ENCODE results near the gene COL26A1.

COL26A1 gene

DNA sequence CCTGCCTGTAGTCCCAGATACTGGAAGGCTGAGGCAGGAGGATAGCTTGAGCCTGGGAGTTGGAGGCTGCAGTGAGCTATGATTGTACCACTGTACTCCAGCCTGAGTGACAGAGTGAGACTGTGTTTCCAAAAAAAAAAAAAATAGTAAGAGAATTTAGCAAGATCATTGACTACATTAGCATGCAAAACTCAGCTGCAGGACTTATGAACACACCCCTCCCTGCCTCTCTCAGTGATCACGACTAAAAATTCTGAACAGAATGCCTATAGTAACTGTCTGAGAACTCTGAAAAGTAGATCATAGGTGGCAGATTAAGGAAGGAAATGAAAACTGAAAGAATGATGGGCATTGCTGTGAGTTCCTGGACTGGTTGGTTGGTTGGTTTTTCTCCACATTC lies 215.9 kb downstream of the COL26A1 start:
- DNase-seq = no peak

DNA sequence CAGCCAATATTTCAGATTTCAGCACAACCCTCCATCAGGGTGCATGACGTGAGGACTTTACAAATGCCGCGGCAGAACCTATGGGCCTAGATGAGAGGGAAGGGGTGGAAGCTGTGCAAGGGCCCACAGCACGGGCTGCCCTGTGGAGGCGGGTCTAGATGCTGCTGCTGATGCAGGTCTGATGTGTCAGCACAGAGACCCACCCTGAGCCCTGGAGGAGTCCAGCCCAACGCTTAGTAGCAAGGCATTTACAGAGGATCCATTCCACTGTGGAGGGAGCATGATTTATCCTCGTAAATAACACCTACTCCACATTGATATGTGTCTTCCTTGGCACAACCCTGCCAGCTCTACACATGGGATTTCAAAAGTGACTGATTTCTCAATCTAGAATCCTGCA lies 217.9 kb downstream of the COL26A1 start:
- DNase-seq = no peak

DNA sequence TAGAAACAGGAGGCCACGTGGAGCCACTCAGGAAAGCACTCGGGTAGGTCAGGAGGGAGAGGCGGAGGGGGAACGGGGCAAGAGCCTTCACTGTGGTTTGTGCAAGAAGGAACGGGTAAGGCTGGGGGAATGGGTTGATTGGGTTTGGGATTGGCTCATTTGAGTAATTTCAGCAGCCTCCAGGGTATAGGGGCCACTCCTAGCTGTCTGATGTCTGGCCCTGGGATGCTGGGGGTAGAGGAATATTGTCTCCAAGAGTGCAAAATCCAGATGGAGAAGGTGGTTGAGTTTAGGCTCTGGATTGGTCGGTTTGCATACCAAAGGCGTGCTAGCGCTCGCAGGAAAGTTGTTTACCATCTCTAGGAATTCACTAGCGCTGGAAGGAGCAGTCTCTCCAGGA lies 219.2 kb downstream of the COL26A1 start:
- no peak for DNase-seq

DNA sequence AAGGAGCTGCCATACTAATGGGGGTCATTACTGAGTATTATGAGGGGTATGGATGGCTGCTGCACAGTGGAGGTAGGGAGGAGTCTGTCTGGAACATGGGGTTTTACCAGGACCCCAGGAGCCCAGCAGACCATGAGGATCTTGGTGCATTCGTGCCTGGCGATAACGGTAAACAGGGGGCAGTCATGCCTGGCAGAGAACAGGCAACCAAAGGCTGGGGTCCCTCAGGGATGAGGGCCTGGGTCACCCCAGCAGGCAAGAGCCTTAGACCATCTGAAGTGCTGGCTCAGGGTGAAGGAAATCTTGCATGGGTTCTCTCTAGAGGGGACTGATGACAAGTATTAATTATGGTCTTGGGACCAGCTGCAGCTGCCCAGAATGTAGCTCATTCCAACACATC lies 220.3 kb downstream of the COL26A1 start:
- no peak for DNase-seq

DNA sequence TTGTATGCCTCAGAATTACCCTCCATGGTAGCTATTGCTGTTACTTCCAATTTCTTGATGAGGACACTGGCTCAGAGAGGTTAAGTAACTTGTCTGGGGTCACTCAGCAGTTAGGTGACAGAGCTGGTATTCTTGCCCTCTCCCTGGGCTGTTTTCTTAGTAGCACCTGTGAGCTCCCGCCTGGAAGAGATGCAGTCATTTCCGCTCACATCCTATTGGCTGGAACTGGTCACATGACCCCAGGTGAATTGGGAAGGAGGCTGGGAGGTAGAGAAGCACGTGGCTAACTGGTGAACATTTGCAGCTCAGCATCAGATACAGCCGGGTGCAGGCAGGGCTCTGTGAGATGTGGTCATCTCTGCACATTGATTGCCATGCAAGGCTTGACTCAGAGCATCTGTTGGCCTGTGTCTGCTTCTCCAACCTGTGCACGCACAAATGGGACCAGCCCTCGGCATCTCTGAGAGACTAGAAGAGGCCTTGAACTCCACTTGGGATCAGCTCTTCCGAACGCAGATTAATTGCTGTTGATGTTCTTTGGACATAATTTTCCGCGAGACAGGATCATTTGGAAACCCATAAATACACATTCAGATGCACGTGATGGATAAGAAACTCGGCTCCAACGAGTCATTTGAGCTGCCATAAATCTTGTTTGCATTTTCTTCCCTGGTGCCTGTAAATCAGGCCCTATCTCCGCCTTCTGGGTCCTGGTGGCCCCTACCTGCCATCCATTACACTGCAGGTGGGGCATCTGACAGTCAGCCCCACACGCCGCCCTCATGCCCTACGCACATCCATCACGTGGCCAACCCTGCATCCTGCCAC lies 223.6 kb downstream of the COL26A1 start:
- DNase-seq = no peak

DNA sequence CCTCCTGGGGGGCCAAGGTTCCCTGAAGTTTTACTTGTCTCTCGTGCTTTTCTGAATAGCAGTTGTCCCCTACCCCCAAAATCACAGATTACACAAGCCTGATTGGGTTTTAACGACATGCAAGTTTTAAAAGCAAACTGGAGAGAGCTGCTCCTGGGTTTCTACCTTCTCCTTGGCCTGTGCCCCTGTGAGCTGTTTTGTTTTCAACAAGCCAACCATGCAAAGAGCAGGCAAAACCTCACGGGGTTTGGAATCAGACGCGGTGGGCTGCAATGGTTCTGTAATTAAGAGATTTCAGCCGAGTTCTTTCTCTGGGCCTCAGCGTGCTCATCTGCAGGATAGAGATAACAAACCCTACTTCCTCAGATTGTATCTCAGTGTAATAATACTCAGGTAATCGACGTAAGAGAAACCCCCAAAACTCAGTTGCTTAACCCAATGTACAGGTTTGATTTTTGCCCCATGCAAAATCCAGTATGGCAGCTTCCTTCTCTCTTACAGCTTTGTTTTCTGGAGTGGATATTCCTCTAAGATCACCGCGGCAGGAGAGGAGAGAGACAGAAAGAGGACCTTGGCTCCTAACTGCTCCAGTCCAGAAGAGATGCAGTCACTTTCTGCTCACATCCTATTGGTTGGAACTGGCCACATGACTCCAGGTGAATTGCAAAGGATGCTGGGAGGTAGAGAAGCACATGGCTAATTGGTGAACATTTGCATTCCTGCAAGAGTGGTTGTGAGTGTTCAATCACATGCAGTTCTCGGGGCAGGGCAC lies 224.4 kb downstream of the COL26A1 start:
- DNase-seq = no peak

DNA sequence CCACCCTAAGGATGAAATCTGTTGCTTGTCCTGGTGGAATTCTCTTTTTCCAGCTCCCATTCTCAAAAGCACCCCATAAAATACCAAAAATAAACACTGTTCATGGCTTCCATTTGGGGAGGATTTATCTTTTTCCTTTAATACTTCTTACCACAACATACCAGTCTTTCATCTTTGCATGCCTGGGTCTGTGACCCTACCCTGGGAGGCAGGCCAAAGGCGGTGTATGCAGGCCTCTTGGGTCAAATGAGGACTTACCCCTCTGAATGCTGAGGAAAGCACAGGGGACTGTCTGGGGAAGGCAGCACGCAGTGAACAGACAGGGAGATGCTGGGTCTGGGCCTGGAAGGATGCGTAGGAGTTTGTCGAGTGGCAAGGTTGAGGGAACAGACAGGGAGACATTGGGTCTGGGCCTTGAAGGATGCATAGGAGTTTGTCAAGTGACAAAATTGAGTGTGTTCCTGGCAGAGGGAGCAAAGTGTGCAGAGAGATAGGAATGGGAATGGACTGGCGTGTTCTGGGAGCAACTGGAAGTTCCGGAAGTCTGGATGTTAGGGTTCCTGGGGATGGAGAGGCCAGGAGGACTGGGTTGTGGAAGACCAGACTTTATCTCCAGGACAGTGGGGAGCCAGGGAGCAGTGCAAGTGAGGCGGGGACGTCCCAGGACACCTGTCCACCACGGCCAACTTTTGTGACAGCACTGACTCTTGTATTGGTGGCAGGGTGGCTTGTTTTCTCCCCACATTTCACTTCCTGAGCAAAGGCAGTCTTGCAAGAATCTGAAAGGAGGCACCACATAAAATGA lies 225.7 kb downstream of the COL26A1 start:
- no peak for DNase-seq

DNA sequence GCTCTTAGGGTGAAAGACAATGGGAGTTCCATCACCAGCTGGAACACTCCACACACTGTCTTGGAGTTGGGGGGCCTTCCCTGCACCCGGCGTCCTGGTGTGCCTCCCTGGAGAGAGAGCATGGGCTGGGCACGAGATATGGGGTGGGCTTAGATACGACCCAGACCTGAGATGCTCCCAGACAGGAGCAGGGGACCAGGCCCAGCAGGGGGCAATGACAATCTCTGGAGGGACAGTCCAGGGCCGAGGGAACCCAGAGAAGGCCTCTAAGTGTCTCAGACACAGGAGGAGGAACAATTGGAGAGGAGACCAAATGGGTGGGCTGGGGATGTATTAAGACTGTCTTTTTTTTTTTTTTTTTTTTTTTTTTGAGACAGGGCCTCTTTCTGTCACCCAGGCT lies 226.4 kb downstream of the COL26A1 start:
- no peak for DNase-seq

DNA sequence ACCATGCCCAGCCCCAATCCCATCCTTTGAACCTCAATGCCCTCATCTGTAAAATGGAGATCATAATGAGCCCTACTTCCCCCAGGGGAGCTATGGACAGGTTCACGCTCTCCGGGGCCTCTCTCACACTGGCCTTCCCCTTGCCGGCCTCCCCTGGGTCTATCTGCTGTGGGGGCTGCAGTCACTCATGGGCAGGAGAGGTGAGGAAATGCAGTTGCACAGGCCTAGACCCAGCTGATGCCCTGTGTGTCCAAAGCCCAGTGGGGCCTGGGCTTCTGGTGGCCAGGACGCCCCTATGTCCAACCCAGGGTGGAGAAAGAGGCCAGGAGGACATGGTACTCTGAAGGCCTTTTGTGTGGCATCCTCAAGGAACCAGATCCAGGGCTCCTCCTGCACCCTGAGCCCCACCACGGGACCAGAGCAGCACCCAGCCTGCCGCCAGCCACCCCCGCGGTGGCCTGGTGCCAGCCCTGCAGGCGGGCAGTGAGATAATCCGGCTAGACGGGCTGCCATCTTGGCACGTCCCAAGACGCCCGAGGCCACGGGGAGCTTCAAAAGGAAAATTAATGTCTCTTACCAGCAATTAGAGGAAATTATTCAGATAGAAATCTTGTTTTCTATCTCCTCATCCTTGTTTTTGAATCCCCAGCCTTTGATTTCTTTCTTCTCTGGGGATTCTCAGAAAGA lies 227.4 kb downstream of the COL26A1 start:
- DNase-seq = no peak

DNA sequence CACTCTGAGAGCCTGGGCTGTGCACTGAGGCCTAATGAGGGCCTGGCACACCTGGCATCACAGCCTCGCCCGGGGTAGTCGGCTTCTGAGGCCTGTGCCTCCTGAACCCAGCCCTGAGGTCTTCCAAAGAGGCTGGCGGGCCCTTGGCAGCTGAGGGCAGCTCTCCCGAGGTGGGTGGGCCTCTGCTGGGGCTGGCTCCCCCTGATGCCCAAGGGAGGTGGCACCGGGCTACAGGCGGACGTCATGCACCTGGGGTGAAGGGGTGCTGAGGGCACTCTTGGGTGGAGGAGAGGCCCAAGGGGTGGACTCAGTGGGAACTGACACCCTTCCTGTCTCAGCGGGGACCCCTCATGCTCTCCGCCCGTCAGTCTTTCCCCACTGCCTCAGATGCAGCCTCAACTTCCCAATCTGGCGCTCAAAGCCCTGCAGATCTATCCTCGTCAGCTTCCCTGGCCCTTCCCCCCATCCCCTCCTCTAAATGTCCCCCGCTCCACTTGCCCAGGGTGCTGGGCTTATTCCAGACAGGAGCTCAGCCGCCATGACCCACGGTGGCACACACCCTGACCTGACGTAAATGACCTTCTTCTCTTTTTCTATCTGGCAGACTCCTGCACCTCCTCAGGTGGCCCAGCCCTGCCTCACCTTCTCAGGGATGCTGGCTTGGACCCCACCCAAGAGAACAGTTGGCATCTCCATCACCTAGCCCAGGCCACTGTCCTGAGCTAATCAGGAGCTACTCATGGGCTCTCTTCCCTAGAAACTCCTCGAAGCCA lies 228.2 kb downstream of the COL26A1 start:
- no peak for DNase-seq

DNA sequence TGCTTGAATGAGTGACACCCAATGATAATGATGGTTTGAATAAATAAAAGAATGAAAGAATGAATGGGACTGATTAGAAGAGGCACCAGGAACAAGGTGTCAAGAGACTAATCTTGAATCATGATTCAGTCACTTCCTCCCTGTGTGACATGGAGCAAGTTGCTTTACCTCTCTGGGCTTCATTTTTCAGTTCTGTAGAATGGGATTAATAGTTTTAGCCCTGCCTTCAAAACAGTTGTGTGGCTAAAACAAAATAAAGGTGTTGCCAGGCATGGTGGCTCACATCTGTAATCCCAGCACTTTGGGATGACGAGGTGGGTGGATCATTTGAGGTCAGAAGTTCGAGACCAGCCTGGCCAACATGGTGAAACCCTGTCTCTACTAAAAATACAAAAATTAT lies 228.8 kb downstream of the COL26A1 start:
- no peak for DNase-seq

DNA sequence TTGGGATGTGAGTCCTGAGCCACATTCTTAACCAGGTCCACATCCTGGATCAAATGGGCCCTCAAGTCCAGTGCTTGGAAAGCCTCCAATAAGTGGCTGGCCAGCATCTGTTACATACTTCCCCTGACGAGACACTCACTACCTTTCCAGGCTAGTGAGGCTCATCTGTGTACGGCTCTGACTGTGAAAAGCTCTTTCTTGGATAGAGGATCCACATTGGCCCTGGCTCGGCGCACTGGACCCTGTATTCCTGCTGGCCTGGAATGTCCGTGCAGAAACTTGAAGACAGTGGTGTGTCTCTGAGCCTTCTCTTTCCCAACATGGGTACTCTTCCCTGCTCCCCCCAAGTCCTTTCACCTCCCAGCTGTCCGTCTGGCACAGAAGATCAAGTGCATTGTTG lies 230.9 kb downstream of the COL26A1 start:
- DNase-seq = no peak

DNA sequence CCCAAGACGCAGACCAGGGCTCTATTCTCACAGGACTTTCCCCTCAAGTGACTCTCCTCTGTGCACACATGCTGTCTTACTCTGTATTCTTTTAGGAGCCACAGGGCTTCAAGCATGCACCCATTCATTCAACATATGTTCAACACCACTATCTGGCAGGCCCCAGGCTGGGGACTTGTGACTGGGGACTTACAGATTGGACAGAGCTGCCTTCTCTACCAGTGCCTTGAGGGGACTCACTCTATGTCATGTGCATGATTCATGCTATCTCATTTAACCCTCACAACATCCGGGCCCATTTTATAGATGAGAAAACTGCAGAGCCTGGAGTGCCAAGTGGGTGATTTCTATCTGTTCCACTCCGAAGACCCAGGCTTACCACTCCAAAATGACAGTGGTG lies 232.1 kb downstream of the COL26A1 start:
- DNase-seq = no peak

DNA sequence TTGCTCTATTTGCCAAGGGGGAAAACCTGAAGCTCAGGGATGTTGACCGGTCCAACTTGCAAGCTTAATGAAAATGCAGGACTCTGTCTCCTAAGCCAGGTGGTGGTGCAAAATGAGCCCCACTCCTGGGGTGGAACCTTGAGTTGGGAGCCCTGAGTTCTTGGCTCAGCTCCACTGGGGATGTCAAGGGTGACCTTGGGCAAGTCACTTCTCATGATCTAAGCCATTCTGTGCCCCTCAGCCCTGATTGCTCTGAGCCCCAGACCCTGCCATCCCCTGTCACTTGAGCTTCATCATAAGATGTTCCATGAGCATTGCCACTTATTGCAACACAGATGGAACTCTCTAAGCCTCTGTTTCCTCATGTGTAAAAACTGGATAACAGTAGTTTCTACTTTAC lies 232.6 kb downstream of the COL26A1 start:
- DNase-seq = no peak

DNA sequence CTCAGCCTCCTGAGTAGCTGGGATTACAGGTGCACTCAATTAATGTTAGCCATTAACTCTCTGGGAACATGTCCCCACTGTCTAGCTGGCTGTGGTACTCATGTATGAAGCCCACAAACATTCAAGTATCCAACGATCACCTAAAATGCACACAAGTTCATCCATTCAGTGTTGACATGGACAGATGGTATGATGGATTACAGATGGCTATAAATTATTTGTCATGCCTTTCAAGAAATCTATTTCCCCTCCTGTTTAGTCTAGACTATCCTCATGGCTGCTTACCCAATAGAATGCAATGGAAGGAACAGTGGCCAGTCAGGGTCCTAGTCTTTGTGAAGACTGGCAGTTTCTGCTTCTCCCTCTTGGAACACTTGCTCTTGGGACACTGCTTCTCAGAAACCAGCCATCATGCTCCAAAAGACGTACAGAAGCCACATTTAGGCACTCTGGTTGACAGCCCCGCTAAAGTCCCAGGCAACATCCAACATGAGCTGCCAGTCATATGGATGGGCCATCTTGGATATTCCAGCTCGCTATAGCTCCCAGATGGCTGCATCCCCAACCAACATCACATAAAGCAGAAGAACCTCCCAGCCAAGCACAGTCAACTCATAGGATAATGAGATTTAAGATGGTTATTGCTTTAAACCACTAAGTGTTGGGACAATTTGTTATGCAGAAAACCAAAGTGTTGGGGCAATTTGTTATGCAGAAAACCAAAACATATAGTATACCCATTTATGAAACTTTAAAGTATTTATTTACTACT lies 233.3 kb downstream of the COL26A1 start:
- no peak for DNase-seq

DNA sequence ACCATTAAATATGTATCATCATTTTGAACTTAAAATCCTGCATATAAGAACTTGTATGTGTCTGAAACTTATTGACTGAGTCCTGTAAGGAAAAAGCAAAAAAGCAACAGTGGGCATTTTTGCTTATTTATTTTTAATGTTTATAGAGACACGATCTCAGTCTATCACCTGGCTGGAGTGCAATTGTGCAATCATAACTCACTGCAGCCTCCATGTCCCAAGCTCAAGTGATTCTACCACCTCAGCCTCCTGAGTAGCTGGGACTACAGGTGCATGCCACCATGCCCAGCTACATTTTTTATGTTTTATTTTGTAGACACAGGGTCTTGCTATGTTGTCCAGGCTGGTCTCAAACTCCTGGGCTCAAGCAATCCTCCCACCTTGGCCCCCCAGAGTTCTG lies 234.2 kb downstream of the COL26A1 start:
- no peak for DNase-seq

DNA sequence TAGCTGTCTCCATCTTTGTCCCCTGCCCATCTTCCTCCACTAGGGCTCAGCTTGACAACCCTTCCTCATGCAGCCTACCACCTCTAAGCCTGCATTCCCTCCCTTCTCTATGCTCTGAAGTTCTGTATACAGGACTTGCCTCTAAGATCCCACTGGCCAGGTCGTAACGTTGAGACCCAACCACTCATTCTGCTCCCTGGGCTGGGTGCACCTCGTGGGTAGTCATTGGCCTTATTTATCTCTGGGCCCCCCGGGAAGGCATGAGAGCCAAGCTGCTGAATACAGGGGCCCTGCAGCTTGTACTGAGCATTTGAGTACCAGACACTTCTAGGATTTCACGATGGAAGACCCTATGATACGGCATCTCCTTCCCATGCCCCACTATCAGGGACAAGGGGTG lies 235.3 kb downstream of the COL26A1 start:
- no peak for DNase-seq

DNA sequence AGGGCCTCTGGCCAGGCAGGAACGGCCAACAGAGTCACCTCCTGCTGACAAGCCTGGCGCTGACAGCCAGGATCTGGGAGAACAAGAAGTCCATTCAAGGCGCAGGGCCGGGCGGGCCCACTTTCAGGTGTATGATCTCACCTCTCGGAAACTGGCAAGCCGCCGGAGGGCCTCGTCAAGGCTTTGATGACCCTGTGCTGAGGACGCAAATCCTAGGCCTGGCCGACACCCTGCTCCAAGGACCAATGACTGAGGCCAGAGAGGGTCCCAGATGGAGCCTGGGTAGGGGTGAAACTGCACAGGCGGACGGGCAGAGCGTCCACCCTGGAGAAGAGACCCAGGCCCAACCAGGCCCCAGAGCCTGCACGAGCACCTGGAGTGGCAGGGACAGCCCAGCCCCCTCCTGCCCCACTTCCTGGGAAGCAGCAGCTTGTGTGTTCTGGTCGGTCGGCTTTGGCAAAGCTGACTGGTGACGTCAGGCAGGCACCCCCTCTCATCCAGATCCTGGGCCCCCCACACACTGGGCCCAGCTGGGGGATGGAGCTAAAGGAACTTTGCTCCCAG lies 235.8 kb downstream of the COL26A1 start:
- no peak for DNase-seq

DNA sequence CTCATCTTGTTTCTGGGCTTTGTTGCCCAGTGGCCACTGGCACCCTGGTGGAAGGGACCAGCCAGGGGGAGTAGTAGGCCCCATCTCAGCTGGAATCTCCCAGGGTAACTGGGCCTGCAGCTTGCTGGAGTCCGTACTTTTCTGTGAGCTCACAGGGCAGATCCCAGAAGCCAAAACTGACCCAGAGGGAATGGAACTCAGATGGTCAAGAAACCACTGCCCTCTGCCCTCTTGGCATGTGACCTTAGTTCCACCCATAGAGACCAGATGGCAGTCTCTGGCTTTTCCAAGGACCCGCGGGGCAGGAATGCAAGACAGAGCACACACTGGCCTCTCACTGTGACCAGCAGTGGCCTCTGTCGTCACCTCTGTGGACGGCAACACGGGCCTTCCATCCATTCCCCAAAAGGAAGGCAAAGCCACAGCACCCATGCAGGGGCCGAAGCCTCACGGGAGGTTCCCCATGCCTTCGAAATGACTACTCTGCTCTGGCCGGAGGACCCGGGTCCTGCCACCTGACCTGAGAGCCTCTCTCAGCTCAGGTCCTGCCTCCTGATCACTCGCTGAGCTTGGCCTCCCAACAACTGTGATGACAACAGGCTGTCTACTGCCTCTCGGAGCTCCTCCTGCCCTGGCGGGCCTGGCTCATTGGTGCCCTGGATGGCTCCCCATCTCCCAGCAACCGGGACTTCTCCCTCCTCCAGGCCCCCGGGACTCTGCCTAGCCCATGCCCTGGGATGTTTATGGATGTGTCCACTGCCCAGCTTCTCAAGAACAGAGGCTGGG lies 236.5 kb downstream of the COL26A1 start:
- DNase-seq = no peak

DNA sequence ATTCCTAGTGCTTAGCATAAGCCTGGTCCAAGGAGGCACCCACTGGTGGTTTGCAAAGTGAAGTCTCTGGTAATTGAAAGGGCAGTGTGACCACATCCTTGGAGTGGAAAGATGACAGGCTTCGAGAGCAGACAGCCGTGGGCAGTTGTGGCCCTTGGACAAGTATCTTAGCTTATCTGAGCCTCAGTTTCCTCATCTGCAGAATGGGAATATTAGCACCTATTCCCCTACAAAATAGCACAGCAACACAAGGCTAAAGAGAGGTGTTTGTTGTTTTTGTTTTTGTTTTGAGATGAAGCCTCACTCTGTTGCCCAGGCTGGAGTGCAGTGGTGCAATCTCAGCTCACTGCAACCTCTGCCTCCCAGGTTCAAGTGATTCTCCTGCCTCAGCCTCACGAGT lies 237.1 kb downstream of the COL26A1 start:
- no peak for DNase-seq

Data from fibroblast of skin of scalp (primary cell).